C4-2B (cell line): ENCODE data around the gene ATP5IF1.

ENCODE experiments used
- CTCF ChIP-seq: fragments of 450-650 bp; conservative IDR thresholded peaks from 2 replicates; pipeline ENCODE4 v1.5.1; 2017; ENCODE audit warnings: mild to moderate bottlenecking
- ZFX ChIP-seq: fragments of 450-650 bp; IDR thresholded peaks from 2 replicates; pipeline ENCODE4 v1.6.1; 2017

- TF ChIP-seq CTCF (no peak), ZFX (no peak)
These were observed at the start of gene ATP5IF1 for GRCh38 chr1:28235755-28236655.
